GM21737 (cell line): Measurements from ENCODE around the gene PSMC5.
"Not testable (repeated sequence)": the region's sequence is repeated elsewhere in the genome, so short reads cannot be mapped to it uniquely, and the experiment has no call there.

Experiments
- ATAC-seq: cut with Tn5 transposase; IDR thresholded peaks from one replicate; pipeline ENCODE4 v1.9.1; 2021; ENCODE audit warnings: mild to moderate bottlenecking, moderate library complexity; ENCODE audit not compliant: unreplicated experiment

The PSMC5 gene

GRCh38 chr17:63870292-63870665 lies 43.0 kb downstream of the PSMC5 start:
- not testable (repeated sequence) for ATAC-seq

DNA sequence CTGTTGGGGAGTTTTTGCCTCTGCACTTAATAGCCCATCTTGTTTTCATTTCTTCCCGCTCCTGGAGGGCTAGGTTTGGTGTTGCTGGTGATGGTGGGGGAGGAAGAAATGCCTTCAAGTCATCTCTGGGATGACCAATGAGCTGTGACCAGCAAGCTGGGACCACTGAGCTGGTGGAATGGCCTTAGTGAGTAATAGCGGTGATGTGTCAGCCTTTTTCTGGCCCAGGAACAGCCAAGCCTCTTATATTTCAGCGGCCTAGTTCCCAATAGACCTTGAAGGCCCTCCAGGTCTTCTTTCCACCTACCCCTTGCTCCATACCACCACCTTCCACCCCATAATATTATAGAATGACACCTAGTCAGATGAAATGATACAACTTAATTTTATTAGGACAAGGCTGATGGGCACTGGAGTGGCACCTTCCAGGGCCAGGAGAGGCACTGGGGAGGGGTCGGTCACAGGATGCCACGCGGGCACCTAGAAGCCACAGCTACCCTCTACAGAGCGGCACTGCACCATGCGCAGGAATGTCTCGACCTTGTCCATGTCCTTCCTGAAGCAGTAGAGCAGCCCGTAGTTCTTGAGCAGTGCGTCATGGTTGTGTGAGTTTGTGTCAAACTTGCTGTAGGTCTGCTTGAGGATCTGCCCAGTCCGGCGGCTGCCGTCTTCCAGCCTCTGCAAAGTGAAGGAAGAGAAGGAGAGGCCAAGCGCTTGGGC lies 44.6 kb downstream of the PSMC5 start:
- not testable (repeated sequence) for ATAC-seq

DNA sequence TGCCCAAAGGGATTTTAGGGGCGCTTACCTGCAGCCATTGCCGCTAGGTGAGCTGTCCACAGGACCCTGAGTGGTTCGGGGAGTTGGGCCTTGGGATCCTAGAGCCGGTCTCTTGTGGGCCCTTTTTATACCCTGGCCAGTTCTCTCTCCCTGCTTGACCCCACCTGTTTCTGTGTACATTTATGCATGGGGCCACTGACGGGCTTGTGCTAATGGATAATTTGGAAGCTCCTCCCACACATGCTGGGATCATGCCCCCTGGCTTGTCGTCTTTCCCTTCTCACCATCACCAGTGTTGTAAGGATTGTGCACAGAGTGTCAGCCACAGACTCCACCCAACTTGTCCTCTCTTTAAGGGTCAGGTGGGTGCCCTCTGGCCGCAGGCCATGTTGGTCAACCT lies 46.3 kb downstream of the PSMC5 start, which contains the start of gene CSH2:
CSH2 (minus strand) TSS at position 101 of the 400 bp plus-strand sequence; CDS start at position 38, 63 bp downstream.
- not testable (repeated sequence) for ATAC-seq

GRCh38 chr17:63874061-63874626 lies 46.9 kb downstream of the PSMC5 start:
- ATAC-seq, result not testable (repeated sequence)

DNA sequence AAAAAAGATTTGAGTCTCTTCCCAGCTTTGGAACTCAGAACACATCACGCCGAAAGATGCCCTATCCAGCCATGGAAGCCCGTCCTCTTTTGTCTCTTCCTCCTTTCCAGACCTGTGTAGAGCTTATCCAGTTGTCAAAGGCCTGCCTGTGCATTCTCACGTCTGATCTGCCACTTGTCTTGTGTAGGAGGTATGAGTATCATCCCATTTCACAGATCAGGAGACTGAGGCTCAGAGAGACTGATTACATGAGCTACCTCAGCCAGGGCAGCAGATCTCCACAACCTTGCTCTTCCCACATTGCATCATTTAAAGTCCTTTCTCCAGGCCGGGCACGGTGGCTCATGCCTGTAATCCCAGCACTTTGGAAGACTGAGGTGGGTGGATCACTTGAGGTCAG lies 47.5 kb downstream of the PSMC5 start:
- not testable (repeated sequence) for ATAC-seq

GRCh38 chr17:63878413-63878812 lies 51.2 kb downstream of the PSMC5 start:
- ATAC-seq, result not testable (repeated sequence)

GRCh38 chr17:63880706-63881105 lies 53.5 kb downstream of the PSMC5 start:
- no peak for ATAC-seq

DNA sequence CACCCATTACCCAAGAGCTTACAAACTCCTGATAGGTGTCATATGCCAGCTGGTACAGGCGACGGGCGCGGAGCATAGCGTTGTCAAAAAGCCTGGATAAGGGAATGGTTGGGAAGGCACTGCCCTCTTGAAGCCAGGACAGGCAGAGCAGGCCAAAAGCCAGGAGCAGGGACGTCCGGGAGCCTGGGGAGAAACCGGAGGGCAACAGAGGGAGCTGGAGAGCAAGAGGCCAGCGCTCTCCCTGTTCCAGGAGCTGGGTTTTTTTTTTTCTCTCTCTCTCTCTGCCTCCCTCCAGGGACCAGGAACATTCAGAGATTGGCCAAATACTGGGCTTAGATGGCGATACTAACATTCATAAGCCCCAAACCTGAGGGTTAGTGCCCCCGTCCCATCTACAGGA lies 54.1 kb downstream of the PSMC5 start:
- not testable (repeated sequence) for ATAC-seq
